ENCODE data around the gene PPIH.
"Not testable (repeated sequence)": the region's sequence is repeated elsewhere in the genome, so short reads cannot be mapped to it uniquely, and the experiment has no call there.

PPIH gene

GRCh38 chr1:42714441-42714840, 56.2 kb downstream of the PPIH start:
- peaks cover 23% of the 10 kb centered on the region for H3K36me3 ChIP-seq (ENCODE audit: insufficient read depth, low read length)
- not testable (repeated sequence) for H3K9me3 ChIP-seq (replicated peaks; ENCODE audit: low read length); H3K9ac ChIP-seq (ENCODE audit: low read depth, low read length); H3K4me1 ChIP-seq (ENCODE audit: control insufficient read depth, insufficient read depth, low read length); H3K4me3 ChIP-seq (ENCODE audit: low read length); H3K4me2 ChIP-seq (ENCODE audit: low read length); H3K27me3 ChIP-seq (ENCODE audit: control insufficient read depth, insufficient read depth, low read length)

- no peaks in the 10 kb centered on the region for H3K9me3 ChIP-seq (replicated peaks; ENCODE audit: low read length)
- H3K36me3 ChIP-seq (ENCODE audit: insufficient read depth, low read length) = peaks cover 7% of the 10 kb centered on the region
- no peak overlapping the region for H3K9ac ChIP-seq (ENCODE audit: low read depth, low read length)
- no peaks in the 10 kb centered on the region for H3K27me3 ChIP-seq (ENCODE audit: control insufficient read depth, insufficient read depth, low read length)
- H3K4me1 ChIP-seq (ENCODE audit: control insufficient read depth, insufficient read depth, low read length) = no peaks in the 10 kb centered on the region
- H3K4me2 ChIP-seq (ENCODE audit: low read length) = no peak overlapping the region
- no peak overlapping the region for H3K4me3 ChIP-seq (ENCODE audit: low read length)
Observed at GRCh38 chr1:42720868-42721267, 62.6 kb downstream of the PPIH start.

- Histone ChIP-seq H3K9me3 (replicated peaks; ENCODE audit: low read length) (no peaks in the 10 kb centered on the region), H3K4me3 (ENCODE audit: low read length) (no peak overlapping the region), H3K4me1 (ENCODE audit: control insufficient read depth, insufficient read depth, low read length) (no peaks in the 10 kb centered on the region), H3K36me3 (ENCODE audit: insufficient read depth, low read length) (peaks cover 5% of the 10 kb centered on the region), H3K27me3 (ENCODE audit: control insufficient read depth, insufficient read depth, low read length) (no peaks in the 10 kb centered on the region), H3K9ac (ENCODE audit: low read depth, low read length) (no peak overlapping the region), H3K4me2 (ENCODE audit: low read length) (no peak overlapping the region)
Observed at GRCh38 chr1:42721926-42722325, 63.7 kb downstream of the PPIH start.

GRCh38 chr1:42722403-42722802, 64.2 kb downstream of the PPIH start:
- H3K4me1 ChIP-seq (ENCODE audit: control insufficient read depth, insufficient read depth, low read length); H3K9ac ChIP-seq (ENCODE audit: low read depth, low read length); H3K36me3 ChIP-seq (ENCODE audit: insufficient read depth, low read length); H3K27me3 ChIP-seq (ENCODE audit: control insufficient read depth, insufficient read depth, low read length); H3K9me3 ChIP-seq (replicated peaks; ENCODE audit: low read length); H3K4me2 ChIP-seq (ENCODE audit: low read length); H3K4me3 ChIP-seq (ENCODE audit: low read length): not testable (repeated sequence)

GRCh38 chr1:42723511-42723910, 65.3 kb downstream of the PPIH start:
- Histone ChIP-seq H3K4me3 (ENCODE audit: low read length) (no peak overlapping the region), H3K9me3 (replicated peaks; ENCODE audit: low read length) (no peaks in the 10 kb centered on the region), H3K4me2 (ENCODE audit: low read length) (no peak overlapping the region), H3K4me1 (ENCODE audit: control insufficient read depth, insufficient read depth, low read length) (no peaks in the 10 kb centered on the region), H3K36me3 (ENCODE audit: insufficient read depth, low read length) (no peaks in the 10 kb centered on the region), H3K9ac (ENCODE audit: low read depth, low read length) (no peak overlapping the region), H3K27me3 (ENCODE audit: control insufficient read depth, insufficient read depth, low read length) (no peaks in the 10 kb centered on the region)

- not testable (repeated sequence) for H3K9me3 ChIP-seq (replicated peaks; ENCODE audit: low read length); H3K4me1 ChIP-seq (ENCODE audit: control insufficient read depth, insufficient read depth, low read length); H3K27me3 ChIP-seq (ENCODE audit: control insufficient read depth, insufficient read depth, low read length); H3K4me2 ChIP-seq (ENCODE audit: low read length); H3K4me3 ChIP-seq (ENCODE audit: low read length); H3K36me3 ChIP-seq (ENCODE audit: insufficient read depth, low read length); H3K9ac ChIP-seq (ENCODE audit: low read depth, low read length)
Observed at GRCh38 chr1:42725820-42726219, 67.6 kb downstream of the PPIH start.
